K562 (cell line): ENCODE measurements around the gene HLF. TPM values are rescaled to one million over a fixed set of nuclear protein-coding genes. Genes with fewer than 3 reads are reported as not detected.

Source experiments
- HMGN3 ChIP-seq: IDR thresholded peaks from 2 replicates; pipeline ENCODE4 v1.6.1; 2011; ENCODE audit warnings: borderline replicate concordance, low read depth, mild to moderate bottlenecking, mixed read lengths, low read length; ENCODE audit not compliant: insufficient read length; ENCODE audit errors: extremely low read depth
- RERE ChIP-seq: sonication (generic); formaldehyde crosslinking; IDR thresholded peaks from 2 replicates; pipeline ENCODE4 v1.8.0; 2023; ENCODE audit warnings: missing genetic modification reagents, mild to moderate bottlenecking, borderline replicate concordance
- ZNF407 ChIP-seq: fragments of 450-650 bp; IDR thresholded peaks from 2 replicates; pipeline ENCODE4 v1.6.1; 2016; ENCODE audit warnings: low read depth
- polyA plus RNA-seq, 8 experiments: library from polyadenylated mRNA; depleted of rRNA in 4 of 8; stranded (reverse) in 5 of 8; unstranded in 3 of 8; fragments of >200 nt; fragmentation: Nextera tagmentation in 2 of 8; fragmentation: Illumina TruSeq in 1 of 8; extraction: Ambion mirVana in 2 of 8; extraction: Trizol in 1 of 8; gene quantifications; 2 replicates each; pipeline versions ENCODE4 v1.2.1 to v1.2.3, GENCODE V29; 2011 to 2014; ENCODE audit warnings: inconsistent platforms in 1 of 8, missing spikeins in 1 of 8
- total RNA-seq, 7 experiments: library from RNA; depleted of rRNA in 6 of 7; stranded (reverse); fragments of >200 nt in 6 of 7; fragmentation: Illumina TruSeq in 2 of 7; extraction: Trizol in 2 of 7; gene quantifications; 2 replicates each; pipeline versions ENCODE4 v1.2.1 to v1.2.3, GENCODE V29; 2011 to 2021; ENCODE audit warnings: low replicate concordance in 1 of 7
- TF ChIP-seq, protein P1 (sequence below): fragments of 450-650 bp; IDR thresholded peaks from 2 replicates; pipeline ENCODE4 v1.7.0; 2016; ENCODE audit warnings: borderline replicate concordance
- TF ChIP-seq, protein P2 (sequence below): sonication (generic); formaldehyde crosslinking; IDR thresholded peaks from 2 replicates; pipeline ENCODE4 v1.8.0; 2022; ENCODE audit warnings: missing genetic modification reagents, mild to moderate bottlenecking, borderline replicate concordance
- TF ChIP-seq, protein P3 (sequence below): fragments of 250-450 bp; sonication (Bioruptor Pico); IDR thresholded peaks from 2 replicates; pipeline ENCODE4 v1.5.0; 2020; ENCODE audit warnings: mild to moderate bottlenecking

The HLF gene
- total and polyA plus RNA-seq, 9 of the 15 experiments (the other 6 are each of a cell fraction or from before 2014, with no cell fraction given): 0.03 to 0.24 (median 0.09) TPM

- TF ChIP-seq ZNF407 (no peak), HMGN3 (no peak), RERE (no peak)
- TF ChIP-seq, protein P1, sequence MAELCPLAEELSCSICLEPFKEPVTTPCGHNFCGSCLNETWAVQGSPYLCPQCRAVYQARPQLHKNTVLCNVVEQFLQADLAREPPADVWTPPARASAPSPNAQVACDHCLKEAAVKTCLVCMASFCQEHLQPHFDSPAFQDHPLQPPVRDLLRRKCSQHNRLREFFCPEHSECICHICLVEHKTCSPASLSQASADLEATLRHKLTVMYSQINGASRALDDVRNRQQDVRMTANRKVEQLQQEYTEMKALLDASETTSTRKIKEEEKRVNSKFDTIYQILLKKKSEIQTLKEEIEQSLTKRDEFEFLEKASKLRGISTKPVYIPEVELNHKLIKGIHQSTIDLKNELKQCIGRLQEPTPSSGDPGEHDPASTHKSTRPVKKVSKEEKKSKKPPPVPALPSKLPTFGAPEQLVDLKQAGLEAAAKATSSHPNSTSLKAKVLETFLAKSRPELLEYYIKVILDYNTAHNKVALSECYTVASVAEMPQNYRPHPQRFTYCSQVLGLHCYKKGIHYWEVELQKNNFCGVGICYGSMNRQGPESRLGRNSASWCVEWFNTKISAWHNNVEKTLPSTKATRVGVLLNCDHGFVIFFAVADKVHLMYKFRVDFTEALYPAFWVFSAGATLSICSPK: no peak
- TF ChIP-seq, protein P2, sequence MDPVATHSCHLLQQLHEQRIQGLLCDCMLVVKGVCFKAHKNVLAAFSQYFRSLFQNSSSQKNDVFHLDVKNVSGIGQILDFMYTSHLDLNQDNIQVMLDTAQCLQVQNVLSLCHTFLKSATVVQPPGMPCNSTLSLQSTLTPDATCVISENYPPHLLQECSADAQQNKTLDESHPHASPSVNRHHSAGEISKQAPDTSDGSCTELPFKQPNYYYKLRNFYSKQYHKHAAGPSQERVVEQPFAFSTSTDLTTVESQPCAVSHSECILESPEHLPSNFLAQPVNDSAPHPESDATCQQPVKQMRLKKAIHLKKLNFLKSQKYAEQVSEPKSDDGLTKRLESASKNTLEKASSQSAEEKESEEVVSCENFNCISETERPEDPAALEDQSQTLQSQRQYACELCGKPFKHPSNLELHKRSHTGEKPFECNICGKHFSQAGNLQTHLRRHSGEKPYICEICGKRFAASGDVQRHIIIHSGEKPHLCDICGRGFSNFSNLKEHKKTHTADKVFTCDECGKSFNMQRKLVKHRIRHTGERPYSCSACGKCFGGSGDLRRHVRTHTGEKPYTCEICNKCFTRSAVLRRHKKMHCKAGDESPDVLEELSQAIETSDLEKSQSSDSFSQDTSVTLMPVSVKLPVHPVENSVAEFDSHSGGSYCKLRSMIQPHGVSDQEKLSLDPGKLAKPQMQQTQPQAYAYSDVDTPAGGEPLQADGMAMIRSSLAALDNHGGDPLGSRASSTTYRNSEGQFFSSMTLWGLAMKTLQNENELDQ (CRISPR knock-in tag): no peak
- TF ChIP-seq, protein P3, sequence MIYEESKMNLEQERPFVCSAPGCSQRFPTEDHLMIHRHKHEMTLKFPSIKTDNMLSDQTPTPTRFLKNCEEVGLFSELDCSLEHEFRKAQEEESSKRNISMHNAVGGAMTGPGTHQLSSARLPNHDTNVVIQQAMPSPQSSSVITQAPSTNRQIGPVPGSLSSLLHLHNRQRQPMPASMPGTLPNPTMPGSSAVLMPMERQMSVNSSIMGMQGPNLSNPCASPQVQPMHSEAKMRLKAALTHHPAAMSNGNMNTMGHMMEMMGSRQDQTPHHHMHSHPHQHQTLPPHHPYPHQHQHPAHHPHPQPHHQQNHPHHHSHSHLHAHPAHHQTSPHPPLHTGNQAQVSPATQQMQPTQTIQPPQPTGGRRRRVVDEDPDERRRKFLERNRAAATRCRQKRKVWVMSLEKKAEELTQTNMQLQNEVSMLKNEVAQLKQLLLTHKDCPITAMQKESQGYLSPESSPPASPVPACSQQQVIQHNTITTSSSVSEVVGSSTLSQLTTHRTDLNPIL (CRISPR knock-in tag): no peak
These were observed 47.1 kb downstream of the HLF start (continued) for GRCh38 chr17:55311767-55312375.
